ENCODE results near the gene SP6.

Gene SP6

GRCh38 chr17:47813512-47814031 is 37.4 kb downstream of the SP6 start:
- Histone ChIP-seq H3K4me1 (ENCODE audit: low read length) (no peaks in the 10 kb centered on the region), H3K36me3 (replicated peaks; ENCODE audit: low read depth, low read length) (no peaks in the 10 kb centered on the region), H3K9ac (ENCODE audit: low read length) (no peak overlapping the region), H3K4me2 (ENCODE audit: low read length) (no peak overlapping the region), H3K9me3 (ENCODE audit: insufficient read depth, low read length) (no peaks in the 10 kb centered on the region), H2AFZ (ENCODE audit: low read depth, low read length) (no peak overlapping the region), H4K20me1 (ENCODE audit: insufficient read depth, low read length) (no peaks in the 10 kb centered on the region), H3K79me2 (ENCODE audit: low read length) (no peaks in the 10 kb centered on the region), H3K27ac (ENCODE audit: low read length) (no peak overlapping the region), H3K4me3 (ENCODE audit: low read length) (no peak overlapping the region), H3K27me3 (ENCODE audit: low read depth, low read length) (no peaks in the 10 kb centered on the region)
- TF ChIP-seq EZH2phosphoT487 (IDR thresholded peaks at IDR 0.05; ENCODE audit: low read depth) (no peak), CTCF (IDR thresholded peaks at IDR 0.05; ENCODE audit: low read depth, low read length) (no peak)

GRCh38 chr17:47813077-47813476 is 37.9 kb downstream of the SP6 start:
- no peaks in the 10 kb centered on the region for H3K27me3 ChIP-seq (ENCODE audit: low read depth, low read length)
- H3K27ac ChIP-seq (ENCODE audit: low read length), result no peak overlapping the region
- H3K9me3 ChIP-seq (ENCODE audit: insufficient read depth, low read length), result no peaks in the 10 kb centered on the region
- no peaks in the 10 kb centered on the region for H3K4me1 ChIP-seq (ENCODE audit: low read length)
- H3K36me3 ChIP-seq (replicated peaks; ENCODE audit: low read depth, low read length), result no peaks in the 10 kb centered on the region
- no peak overlapping the region for H2AFZ ChIP-seq (ENCODE audit: low read depth, low read length)
- H4K20me1 ChIP-seq (ENCODE audit: insufficient read depth, low read length), result no peaks in the 10 kb centered on the region
- no peak overlapping the region for H3K4me2 ChIP-seq (ENCODE audit: low read length)
- H3K4me3 ChIP-seq (ENCODE audit: low read length), result no peak overlapping the region
- no peaks in the 10 kb centered on the region for H3K79me2 ChIP-seq (ENCODE audit: low read length)
- TF ChIP-seq EZH2phosphoT487 (IDR thresholded peaks at IDR 0.05; ENCODE audit: low read depth) (no peak), CTCF (IDR thresholded peaks at IDR 0.05; ENCODE audit: low read depth, low read length) (no peak)
- H3K9ac ChIP-seq (ENCODE audit: low read length), result no peak overlapping the region

GRCh38 chr17:47812146-47812920 is 38.6 kb downstream of the SP6 start:
- no peak overlapping the region for H3K9ac ChIP-seq (ENCODE audit: low read length)
- H3K36me3 ChIP-seq (replicated peaks; ENCODE audit: low read depth, low read length), result no peaks in the 10 kb centered on the region
- no peaks in the 10 kb centered on the region for H3K27me3 ChIP-seq (ENCODE audit: low read depth, low read length)
- H3K4me3 ChIP-seq (ENCODE audit: low read length), result no peak overlapping the region
- H3K9me3 ChIP-seq (ENCODE audit: insufficient read depth, low read length), result no peaks in the 10 kb centered on the region
- no peaks in the 10 kb centered on the region for H4K20me1 ChIP-seq (ENCODE audit: insufficient read depth, low read length)
- no peaks in the 10 kb centered on the region for H3K79me2 ChIP-seq (ENCODE audit: low read length)
- H2AFZ ChIP-seq (ENCODE audit: low read depth, low read length), result no peak overlapping the region
- H3K4me2 ChIP-seq (ENCODE audit: low read length), result no peak overlapping the region
- TF ChIP-seq CTCF (IDR thresholded peaks at IDR 0.05; ENCODE audit: low read depth, low read length) (no peak), EZH2phosphoT487 (IDR thresholded peaks at IDR 0.05; ENCODE audit: low read depth) (no peak)
- no peak overlapping the region for H3K27ac ChIP-seq (ENCODE audit: low read length)
- no peaks in the 10 kb centered on the region for H3K4me1 ChIP-seq (ENCODE audit: low read length)

GRCh38 chr17:47811709-47812108 is 39.3 kb downstream of the SP6 start:
- TF ChIP-seq EZH2phosphoT487 (IDR thresholded peaks at IDR 0.05; ENCODE audit: low read depth), result no peak
- no peak for TF ChIP-seq CTCF (IDR thresholded peaks at IDR 0.05; ENCODE audit: low read depth, low read length)
- Histone ChIP-seq H3K4me3 (ENCODE audit: low read length) (no peak overlapping the region), H3K4me1 (ENCODE audit: low read length) (no peaks in the 10 kb centered on the region), H3K27me3 (ENCODE audit: low read depth, low read length) (no peaks in the 10 kb centered on the region), H3K4me2 (ENCODE audit: low read length) (no peak overlapping the region), H4K20me1 (ENCODE audit: insufficient read depth, low read length) (no peaks in the 10 kb centered on the region), H3K27ac (ENCODE audit: low read length) (no peak overlapping the region), H3K9me3 (ENCODE audit: insufficient read depth, low read length) (no peaks in the 10 kb centered on the region), H2AFZ (ENCODE audit: low read depth, low read length) (no peak overlapping the region), H3K9ac (ENCODE audit: low read length) (no peak overlapping the region), H3K36me3 (replicated peaks; ENCODE audit: low read depth, low read length) (no peaks in the 10 kb centered on the region), H3K79me2 (ENCODE audit: low read length) (no peaks in the 10 kb centered on the region)

Data from OCI-LY3 (cell line).